Liver (tissue), 9 donors: Measurements from ENCODE around the gene TSHZ2. TPM values are rescaled to one million over a fixed set of nuclear protein-coding genes. Genes with fewer than 3 reads are reported as not detected.

Experiments used
- DNase-seq: peaks from one replicate; pipeline ENCODE4 v3.0.0-alpha.2; 2017; ENCODE audit warnings: low spot score
- H3K27ac ChIP-seq, 2 donors: one replicate each; pipeline ENCODE4 v1.7.0; 2013; ENCODE audit warnings: inconsistent platforms in 2 of 2, low read length in 2 of 2, control low read depth in 1 of 2, low read depth in 1 of 2, mild to moderate bottlenecking in 1 of 2
- H3K27me3 ChIP-seq, 4 donors: one replicate each; pipeline versions ENCODE4 v1.6.1 to v1.7.0; 2013; ENCODE audit warnings: low read length in 3 of 4, inconsistent platforms in 1 of 4, mild to moderate bottlenecking in 1 of 4, moderate library complexity in 1 of 4; ENCODE audit not compliant: control insufficient read depth in 4 of 4, insufficient read depth in 4 of 4
- H3K36me3 ChIP-seq, 4 donors: one replicate each; pipeline versions ENCODE4 v1.6.1 to v1.7.0; 2013; ENCODE audit warnings: low read length in 3 of 4, mild to moderate bottlenecking in 3 of 4, low read depth in 1 of 4, moderate library complexity in 1 of 4; ENCODE audit not compliant: control insufficient read depth in 4 of 4, insufficient read depth in 3 of 4
- H3K4me1 ChIP-seq, 4 donors: one replicate each; pipeline versions ENCODE4 v1.6.1 to v1.7.0; 2013; ENCODE audit warnings: low read length in 3 of 4, mild to moderate bottlenecking in 3 of 4, moderate library complexity in 1 of 4; ENCODE audit not compliant: control insufficient read depth in 4 of 4, insufficient read depth in 4 of 4
- H3K4me3 ChIP-seq, 3 donors: one replicate each; pipeline versions ENCODE4 v1.6.1 to v1.7.0; 2013; ENCODE audit warnings: low read length in 3 of 3, control low read depth in 1 of 3, low read depth in 1 of 3, mild to moderate bottlenecking in 1 of 3
- H3K9ac ChIP-seq, 2 donors: one replicate each; pipeline ENCODE4 v1.7.0; 2013; ENCODE audit warnings: low read length in 2 of 2, mild to moderate bottlenecking in 2 of 2, moderate library complexity in 2 of 2, control low read depth in 1 of 2, low read depth in 1 of 2
- H3K9me3 ChIP-seq, 4 donors: one replicate each; pipeline versions ENCODE4 v1.6.1 to v1.7.0; 2013; ENCODE audit warnings: low read length in 3 of 4; ENCODE audit not compliant: control insufficient read depth in 4 of 4
- FOXA2 ChIP-seq: IDR thresholded peaks from 2 replicates; pipeline ENCODE4 v1.6.1; 2016; ENCODE audit warnings: antibody characterized with exemption
- GABPA ChIP-seq, 2 donors: IDR thresholded peaks in 1 of 2; conservative IDR thresholded peaks in 1 of 2; 2 replicates each; pipeline ENCODE4 v1.6.1; 2016; ENCODE audit warnings: antibody characterized with exemption in 2 of 2, mild to moderate bottlenecking in 1 of 2, moderate library complexity in 1 of 2
- HNF4A ChIP-seq, 2 donors: conservative IDR thresholded peaks; 2 replicates each; pipeline ENCODE4 v1.6.1; 2016; ENCODE audit warnings: antibody characterized with exemption in 2 of 2, mild to moderate bottlenecking in 2 of 2
- HNF4G ChIP-seq: IDR thresholded peaks from 2 replicates; pipeline ENCODE4 v1.6.1; 2016; ENCODE audit warnings: antibody characterized with exemption
- JUND ChIP-seq, 2 donors: IDR thresholded peaks; 2 replicates each; pipeline ENCODE4 v1.6.1; 2016; ENCODE audit warnings: antibody characterized with exemption in 2 of 2
- NR2F2 ChIP-seq: IDR thresholded peaks from 2 replicates; pipeline ENCODE4 v1.6.1; 2016; ENCODE audit warnings: antibody characterized with exemption
- RAD21 ChIP-seq, 2 donors: IDR thresholded peaks; 2 replicates each; pipeline ENCODE4 v1.6.1; 2016; ENCODE audit warnings: antibody characterized with exemption in 2 of 2, mild to moderate bottlenecking in 2 of 2
- RXRA ChIP-seq, 2 donors: IDR thresholded peaks; 2 replicates each; pipeline ENCODE4 v1.6.1; 2017 to 2018; ENCODE audit warnings: antibody characterized with exemption in 2 of 2, mild to moderate bottlenecking in 1 of 2
- SP1 ChIP-seq: IDR thresholded peaks from 2 replicates; pipeline ENCODE4 v1.6.1; 2018; ENCODE audit warnings: antibody characterized with exemption, mild to moderate bottlenecking
- TAF1 ChIP-seq: conservative IDR thresholded peaks from 2 replicates; pipeline ENCODE4 v1.6.1; 2016; ENCODE audit warnings: antibody characterized with exemption, mild to moderate bottlenecking
- WGBS: extraction: QIAGEN DNeasy Blood & Tissue Kit; methylation state at CpG from one replicate; pipeline ENCODE4 v1.1.7; 2013; 5-methylcytosine and 5-hydroxymethylcytosine counted together
- polyA plus RNA-seq, 2 donors: library from polyadenylated mRNA; stranded (reverse) in 1 of 2; unstranded in 1 of 2; fragments of 200-250 nt in 1 of 2; fragments of >200 nt in 1 of 2; fragmentation: Nextera tagmentation in 1 of 2; extraction: Ambion mirVana in 1 of 2; gene quantifications; one replicate each; pipeline versions ENCODE4 v1.2.1 to v1.2.3, GENCODE V29; 2013 to 2015
- total RNA-seq, 2 donors: library from RNA; depleted of rRNA; stranded (reverse); fragments of >200 nt; gene quantifications; one replicate each; pipeline ENCODE4 v1.2.3, GENCODE V29; 2014
- TF ChIP-seq, protein P1 (sequence below): IDR thresholded peaks from 2 replicates; pipeline ENCODE4 v1.6.1; 2016; ENCODE audit warnings: antibody characterized with exemption, mild to moderate bottlenecking
- TF ChIP-seq, protein P2 (sequence below): IDR thresholded peaks from 2 replicates; pipeline ENCODE4 v1.6.1; 2016; ENCODE audit warnings: antibody characterized with exemption
- TF ChIP-seq, protein P3 (sequence below): IDR thresholded peaks from 2 replicates; pipeline ENCODE4 v1.6.1; 2016; ENCODE audit warnings: antibody characterized with exemption
- TF ChIP-seq, protein P4 (sequence below): IDR thresholded peaks from 2 replicates; pipeline ENCODE4 v1.6.1; 2016; ENCODE audit warnings: antibody characterized with exemption
- TF ChIP-seq, protein P5 (sequence below): fragments of 150-350 bp; IDR thresholded peaks from 2 replicates; pipeline ENCODE4 v1.5.1; 2017; ENCODE audit warnings: improper control_type of control experiment, low read depth, low read length; ENCODE audit not compliant: missing input control
- donor health status: healthy.
- donor health status: healthy.
- donor health status: healthy.
- donor health status: healthy.
- donor health status: healthy.

TSHZ2 gene
- total and polyA plus RNA-seq, 4 donors = 2.9 to 11.3 (median 7.8) TPM

DNA sequence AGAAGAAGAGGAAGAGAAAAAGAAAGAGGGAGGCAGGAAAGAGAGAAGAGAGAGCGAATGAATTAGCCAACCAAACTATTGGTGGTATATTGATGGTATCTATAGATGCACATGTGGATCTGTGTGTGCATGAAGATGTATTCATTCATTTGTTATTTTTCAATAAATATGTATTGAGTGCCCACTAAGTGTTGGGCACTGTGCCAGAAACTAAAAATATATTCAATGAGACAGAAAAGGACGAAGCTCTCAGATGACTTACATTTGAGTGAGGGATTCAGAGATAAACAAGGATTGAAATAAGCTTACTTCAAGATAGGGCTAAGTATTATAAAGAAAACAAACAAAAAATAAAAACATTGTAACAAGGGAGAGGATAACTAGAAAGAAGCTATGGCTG is 154.9 kb downstream of the TSHZ2 start:
- Histone ChIP-seq H3K36me3 (no peaks in the 10 kb centered on the region), H3K27me3 (no peaks in the 10 kb centered on the region), H3K4me3 (no peak overlapping the region), H3K9ac (no peak overlapping the region), H3K4me1 (no peaks in the 10 kb centered on the region), H3K27ac (no peak overlapping the region), H3K9me3 (no peaks in the 10 kb centered on the region)
- 88% methylated on average over 2 of the region's 2 CpGs for WGBS
- DNase-seq = no peak
- no peak for TF ChIP-seq FOXA2
- TF ChIP-seq, protein P1, sequence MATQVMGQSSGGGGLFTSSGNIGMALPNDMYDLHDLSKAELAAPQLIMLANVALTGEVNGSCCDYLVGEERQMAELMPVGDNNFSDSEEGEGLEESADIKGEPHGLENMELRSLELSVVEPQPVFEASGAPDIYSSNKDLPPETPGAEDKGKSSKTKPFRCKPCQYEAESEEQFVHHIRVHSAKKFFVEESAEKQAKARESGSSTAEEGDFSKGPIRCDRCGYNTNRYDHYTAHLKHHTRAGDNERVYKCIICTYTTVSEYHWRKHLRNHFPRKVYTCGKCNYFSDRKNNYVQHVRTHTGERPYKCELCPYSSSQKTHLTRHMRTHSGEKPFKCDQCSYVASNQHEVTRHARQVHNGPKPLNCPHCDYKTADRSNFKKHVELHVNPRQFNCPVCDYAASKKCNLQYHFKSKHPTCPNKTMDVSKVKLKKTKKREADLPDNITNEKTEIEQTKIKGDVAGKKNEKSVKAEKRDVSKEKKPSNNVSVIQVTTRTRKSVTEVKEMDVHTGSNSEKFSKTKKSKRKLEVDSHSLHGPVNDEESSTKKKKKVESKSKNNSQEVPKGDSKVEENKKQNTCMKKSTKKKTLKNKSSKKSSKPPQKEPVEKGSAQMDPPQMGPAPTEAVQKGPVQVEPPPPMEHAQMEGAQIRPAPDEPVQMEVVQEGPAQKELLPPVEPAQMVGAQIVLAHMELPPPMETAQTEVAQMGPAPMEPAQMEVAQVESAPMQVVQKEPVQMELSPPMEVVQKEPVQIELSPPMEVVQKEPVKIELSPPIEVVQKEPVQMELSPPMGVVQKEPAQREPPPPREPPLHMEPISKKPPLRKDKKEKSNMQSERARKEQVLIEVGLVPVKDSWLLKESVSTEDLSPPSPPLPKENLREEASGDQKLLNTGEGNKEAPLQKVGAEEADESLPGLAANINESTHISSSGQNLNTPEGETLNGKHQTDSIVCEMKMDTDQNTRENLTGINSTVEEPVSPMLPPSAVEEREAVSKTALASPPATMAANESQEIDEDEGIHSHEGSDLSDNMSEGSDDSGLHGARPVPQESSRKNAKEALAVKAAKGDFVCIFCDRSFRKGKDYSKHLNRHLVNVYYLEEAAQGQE = no peak
- TF ChIP-seq NR2F2 = no peak
- TF ChIP-seq, protein P2, sequence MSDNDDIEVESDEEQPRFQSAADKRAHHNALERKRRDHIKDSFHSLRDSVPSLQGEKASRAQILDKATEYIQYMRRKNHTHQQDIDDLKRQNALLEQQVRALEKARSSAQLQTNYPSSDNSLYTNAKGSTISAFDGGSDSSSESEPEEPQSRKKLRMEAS = no peak
- TF ChIP-seq SP1 = no peak
- no peak for TF ChIP-seq TAF1
- TF ChIP-seq, protein P3, sequence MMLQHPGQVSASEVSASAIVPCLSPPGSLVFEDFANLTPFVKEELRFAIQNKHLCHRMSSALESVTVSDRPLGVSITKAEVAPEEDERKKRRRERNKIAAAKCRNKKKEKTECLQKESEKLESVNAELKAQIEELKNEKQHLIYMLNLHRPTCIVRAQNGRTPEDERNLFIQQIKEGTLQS = no peak
- TF ChIP-seq, protein P4, sequence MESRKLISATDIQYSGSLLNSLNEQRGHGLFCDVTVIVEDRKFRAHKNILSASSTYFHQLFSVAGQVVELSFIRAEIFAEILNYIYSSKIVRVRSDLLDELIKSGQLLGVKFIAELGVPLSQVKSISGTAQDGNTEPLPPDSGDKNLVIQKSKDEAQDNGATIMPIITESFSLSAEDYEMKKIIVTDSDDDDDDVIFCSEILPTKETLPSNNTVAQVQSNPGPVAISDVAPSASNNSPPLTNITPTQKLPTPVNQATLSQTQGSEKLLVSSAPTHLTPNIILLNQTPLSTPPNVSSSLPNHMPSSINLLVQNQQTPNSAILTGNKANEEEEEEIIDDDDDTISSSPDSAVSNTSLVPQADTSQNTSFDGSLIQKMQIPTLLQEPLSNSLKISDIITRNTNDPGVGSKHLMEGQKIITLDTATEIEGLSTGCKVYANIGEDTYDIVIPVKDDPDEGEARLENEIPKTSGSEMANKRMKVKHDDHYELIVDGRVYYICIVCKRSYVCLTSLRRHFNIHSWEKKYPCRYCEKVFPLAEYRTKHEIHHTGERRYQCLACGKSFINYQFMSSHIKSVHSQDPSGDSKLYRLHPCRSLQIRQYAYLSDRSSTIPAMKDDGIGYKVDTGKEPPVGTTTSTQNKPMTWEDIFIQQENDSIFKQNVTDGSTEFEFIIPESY = no peak
- no peak for TF ChIP-seq HNF4G
- no peak for TF ChIP-seq HNF4A (conservative IDR thresholded peaks at IDR 0.05)
- TF ChIP-seq, protein P5, sequence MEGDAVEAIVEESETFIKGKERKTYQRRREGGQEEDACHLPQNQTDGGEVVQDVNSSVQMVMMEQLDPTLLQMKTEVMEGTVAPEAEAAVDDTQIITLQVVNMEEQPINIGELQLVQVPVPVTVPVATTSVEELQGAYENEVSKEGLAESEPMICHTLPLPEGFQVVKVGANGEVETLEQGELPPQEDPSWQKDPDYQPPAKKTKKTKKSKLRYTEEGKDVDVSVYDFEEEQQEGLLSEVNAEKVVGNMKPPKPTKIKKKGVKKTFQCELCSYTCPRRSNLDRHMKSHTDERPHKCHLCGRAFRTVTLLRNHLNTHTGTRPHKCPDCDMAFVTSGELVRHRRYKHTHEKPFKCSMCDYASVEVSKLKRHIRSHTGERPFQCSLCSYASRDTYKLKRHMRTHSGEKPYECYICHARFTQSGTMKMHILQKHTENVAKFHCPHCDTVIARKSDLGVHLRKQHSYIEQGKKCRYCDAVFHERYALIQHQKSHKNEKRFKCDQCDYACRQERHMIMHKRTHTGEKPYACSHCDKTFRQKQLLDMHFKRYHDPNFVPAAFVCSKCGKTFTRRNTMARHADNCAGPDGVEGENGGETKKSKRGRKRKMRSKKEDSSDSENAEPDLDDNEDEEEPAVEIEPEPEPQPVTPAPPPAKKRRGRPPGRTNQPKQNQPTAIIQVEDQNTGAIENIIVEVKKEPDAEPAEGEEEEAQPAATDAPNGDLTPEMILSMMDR = no peak
- TF ChIP-seq RXRA (IDR thresholded peaks at IDR 0.05) = no peak

DNA sequence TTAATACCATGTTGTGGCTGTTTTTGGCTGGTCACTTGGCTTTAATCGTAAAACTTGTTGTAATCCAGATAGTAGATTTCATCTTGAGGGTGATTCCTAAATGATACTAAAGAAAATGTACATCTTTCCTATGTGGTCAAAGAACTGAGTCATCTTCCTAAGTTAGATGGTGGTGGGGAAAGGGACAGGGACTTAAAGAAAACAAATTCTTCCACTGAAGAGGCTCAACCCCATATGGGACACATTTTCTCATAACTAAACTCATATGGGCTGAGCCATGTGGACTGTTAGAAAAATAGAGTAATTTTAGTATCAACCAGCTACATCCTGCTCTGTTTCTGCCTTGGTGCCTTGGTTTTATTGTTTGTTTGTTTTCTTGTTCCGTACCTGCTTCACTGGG is 155.8 kb downstream of the TSHZ2 start:
- H3K36me3 ChIP-seq = no peaks in the 10 kb centered on the region
- H3K4me1 ChIP-seq = no peaks in the 10 kb centered on the region
- 75% methylated on average over 2 of the region's 2 CpGs for WGBS
- no peaks in the 10 kb centered on the region for H3K27me3 ChIP-seq
- H3K4me3 ChIP-seq = no peak overlapping the region
- H3K9me3 ChIP-seq = no peaks in the 10 kb centered on the region
- no peak overlapping the region for H3K9ac ChIP-seq
- no peak for DNase-seq
- no peak overlapping the region for H3K27ac ChIP-seq
- no peak for TF ChIP-seq RXRA (IDR thresholded peaks at IDR 0.05)
- no peak for TF ChIP-seq RAD21 (IDR thresholded peaks at IDR 0.05)
- TF ChIP-seq, protein P5 = no peak
- TF ChIP-seq GABPA (IDR thresholded peaks at IDR 0.05 in 1 of 2, conservative IDR thresholded peaks at IDR 0.05 in 1 of 2) = no peak
- TF ChIP-seq, protein P1 = no peak
- no peak for TF ChIP-seq HNF4G
- TF ChIP-seq, protein P3 = no peak
- TF ChIP-seq, protein P2 = no peak
- TF ChIP-seq SP1 = no peak
- TF ChIP-seq JUND (IDR thresholded peaks at IDR 0.05) = no peak
